Measurements from ENCODE around the gene LHFPL2. TPM values are rescaled to one million over a fixed set of nuclear protein-coding genes. Genes with fewer than 3 reads are reported as not detected.
A peak's percentile ranks its signal among the peaks of the same experiment; 100 is the strongest.

The LHFPL2 gene
- polyA plus RNA-seq, 1 of the 3 experiments (the other 2 are of a cell fraction) = 10.4 TPM

GRCh38 chr5:78613151-78613533 lies 35.4 kb downstream of the LHFPL2 start:
- no peaks in the 10 kb centered on the region for H4K20me1 ChIP-seq (ENCODE audit: insufficient read depth)
- no peak overlapping the region for H3K9ac ChIP-seq
- no peaks in the 10 kb centered on the region for H3K9me2 ChIP-seq
- peak overlapping the region; percentile 17 to 99; a peak in 3 of 4 replicates for H3K27ac ChIP-seq (ENCODE audit: low read depth in 2 of 2, low read length in 1 of 2)
- TF ChIP-seq ZBTB33 (IDR thresholded peaks at IDR 0.05; ENCODE audit: borderline replicate concordance, low read depth) = no peak
- TF ChIP-seq EZH2phosphoT487 (IDR thresholded peaks at IDR 0.05; ENCODE audit: borderline replicate concordance, low read depth) = no peak
- no peak for TF ChIP-seq FOXJ3 (CRISPR knock-in tag; IDR thresholded peaks at IDR 0.05)
- no peak for TF ChIP-seq MAX (IDR thresholded peaks at IDR 0.05; ENCODE audit: low read depth)
- TF ChIP-seq, protein P1, sequence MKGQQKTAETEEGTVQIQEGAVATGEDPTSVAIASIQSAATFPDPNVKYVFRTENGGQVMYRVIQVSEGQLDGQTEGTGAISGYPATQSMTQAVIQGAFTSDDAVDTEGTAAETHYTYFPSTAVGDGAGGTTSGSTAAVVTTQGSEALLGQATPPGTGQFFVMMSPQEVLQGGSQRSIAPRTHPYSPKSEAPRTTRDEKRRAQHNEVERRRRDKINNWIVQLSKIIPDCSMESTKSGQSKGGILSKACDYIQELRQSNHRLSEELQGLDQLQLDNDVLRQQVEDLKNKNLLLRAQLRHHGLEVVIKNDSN (IDR thresholded peaks at IDR 0.05; ENCODE audit: borderline replicate concordance, low read depth) = no peak
- TF ChIP-seq, protein P2, sequence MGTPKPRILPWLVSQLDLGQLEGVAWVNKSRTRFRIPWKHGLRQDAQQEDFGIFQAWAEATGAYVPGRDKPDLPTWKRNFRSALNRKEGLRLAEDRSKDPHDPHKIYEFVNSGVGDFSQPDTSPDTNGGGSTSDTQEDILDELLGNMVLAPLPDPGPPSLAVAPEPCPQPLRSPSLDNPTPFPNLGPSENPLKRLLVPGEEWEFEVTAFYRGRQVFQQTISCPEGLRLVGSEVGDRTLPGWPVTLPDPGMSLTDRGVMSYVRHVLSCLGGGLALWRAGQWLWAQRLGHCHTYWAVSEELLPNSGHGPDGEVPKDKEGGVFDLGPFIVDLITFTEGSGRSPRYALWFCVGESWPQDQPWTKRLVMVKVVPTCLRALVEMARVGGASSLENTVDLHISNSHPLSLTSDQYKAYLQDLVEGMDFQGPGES (IDR thresholded peaks at IDR 0.05; ENCODE audit: low read depth, low read length) = no peak
- TF ChIP-seq USF2 (IDR thresholded peaks at IDR 0.05; ENCODE audit: borderline replicate concordance, low read depth, low read length) = no peak
- no peak for TF ChIP-seq MXI1 (IDR thresholded peaks at IDR 0.05; ENCODE audit: low read depth, low read length)
- no peak for TF ChIP-seq NRF1 (IDR thresholded peaks at IDR 0.05; ENCODE audit: low read depth, low read length)
- TF ChIP-seq ELF1 (IDR thresholded peaks at IDR 0.05) = no peak
- TF ChIP-seq FOSL2 (IDR thresholded peaks at IDR 0.05; ENCODE audit: borderline replicate concordance, low read depth) = no peak
- TF ChIP-seq TCF12 (IDR thresholded peaks at IDR 0.05) = no peak
- TF ChIP-seq, protein P3, sequence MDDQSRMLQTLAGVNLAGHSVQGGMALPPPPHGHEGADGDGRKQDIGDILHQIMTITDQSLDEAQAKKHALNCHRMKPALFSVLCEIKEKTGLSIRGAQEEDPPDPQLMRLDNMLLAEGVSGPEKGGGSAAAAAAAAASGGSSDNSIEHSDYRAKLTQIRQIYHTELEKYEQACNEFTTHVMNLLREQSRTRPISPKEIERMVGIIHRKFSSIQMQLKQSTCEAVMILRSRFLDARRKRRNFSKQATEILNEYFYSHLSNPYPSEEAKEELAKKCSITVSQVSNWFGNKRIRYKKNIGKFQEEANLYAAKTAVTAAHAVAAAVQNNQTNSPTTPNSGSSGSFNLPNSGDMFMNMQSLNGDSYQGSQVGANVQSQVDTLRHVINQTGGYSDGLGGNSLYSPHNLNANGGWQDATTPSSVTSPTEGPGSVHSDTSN (IDR thresholded peaks at IDR 0.05) = no peak
- TF ChIP-seq RFX5 (IDR thresholded peaks at IDR 0.05; ENCODE audit: low read length) = no peak
- ChIA-PET CTCF (interaction anchor here (1.4 to 2.8 kb wide), 3 partner anchors 11 to 46 kb away, joined by 3 to 13 read pairs (median 5); no protein-coding TSS in a partner anchor), POLR2A (no interaction called here)
- peaks cover 21 to 41% of the 10 kb centered on the region in 2 experiments for H3K4me1 ChIP-seq (ENCODE audit: control insufficient read depth in 1 of 2, insufficient read depth in 2 of 2, low read depth in 1 of 2, low read length in 1 of 2)
- DNase-seq = no peak
- H3F3A ChIP-seq (replicated peaks; ENCODE audit: insufficient read depth) = peaks cover 38% of the 10 kb centered on the region
- WGBS (ENCODE audit: low lambda C conversion rate) = 100% methylated on average over 2 of the region's 2 CpGs
- H2AFZ ChIP-seq (ENCODE audit: low read depth) = no peak overlapping the region
- peaks cover 90% of the 10 kb centered on the region for H3K79me2 ChIP-seq (ENCODE audit: insufficient read depth)
- peak overlapping the region; percentile 68; the same call in 1 of the 2 replicates for H3K4me2 ChIP-seq
- no peaks in the 10 kb centered on the region for H3K9me3 ChIP-seq
- peaks cover 5 to 41% of the 10 kb centered on the region in 2 experiments for H3K36me3 ChIP-seq (replicated peaks in 1 of 2; ENCODE audit: control insufficient read depth in 1 of 2, insufficient read depth in 2 of 2, low read length in 1 of 2)
- no peak overlapping the region for H3K4me3 ChIP-seq (ENCODE audit: low read depth in 2 of 2, low read length in 1 of 2)
- H3K27me3 ChIP-seq (ENCODE audit: insufficient read depth) = no peaks in the 10 kb centered on the region
